Stimulated activated CD4-positive, alpha-beta T cell treated with anti-CD3 and anti-CD28 coated beads, Interleukin-15, amount 100 ng/mL, for 48 hours (primary cell): ENCODE results near the gene MIEN1.
"Not testable (repeated sequence)": the region's sequence is repeated elsewhere in the genome, so short reads cannot be mapped to it uniquely, and the experiment has no call there.

Source experiments
- DNase-seq, 2 donors: peaks; one replicate each; pipeline ENCODE4 v3.0.0-alpha.2; 2020; ENCODE audit warnings: low read depth in 2 of 2

The MIEN1 gene

GRCh38 chr17:39716073-39716818 is 14.1 kb downstream of the MIEN1 start:
- no peak for DNase-seq

- no peak for DNase-seq
Measured at GRCh38 chr17:39715375-39716072, 14.8 kb downstream of the MIEN1 start.

GRCh38 chr17:39714234-39714633 is 16.1 kb downstream of the MIEN1 start:
- DNase-seq: no peak

- DNase-seq: no peak
Measured at GRCh38 chr17:39711851-39712250, 18.5 kb downstream of the MIEN1 start.

- not testable (repeated sequence) for DNase-seq
Measured at GRCh38 chr17:39711071-39711470, 19.3 kb downstream of the MIEN1 start.

GRCh38 chr17:39709998-39710964 is 20.1 kb downstream of the MIEN1 start:
- DNase-seq: no peak

- DNase-seq: no peak
Measured at GRCh38 chr17:39709319-39709997, 20.9 kb downstream of the MIEN1 start.

- no peak for DNase-seq
Measured at GRCh38 chr17:39706921-39707337, 23.4 kb downstream of the MIEN1 start.

GRCh38 chr17:39706383-39706782 is 23.9 kb downstream of the MIEN1 start:
- DNase-seq: no peak

GRCh38 chr17:39705786-39706348 is 24.5 kb downstream of the MIEN1 start:
- DNase-seq: no peak

GRCh38 chr17:39704821-39705551 is 25.3 kb downstream of the MIEN1 start:
- no peak for DNase-seq

GRCh38 chr17:39703913-39704312 is 26.4 kb downstream of the MIEN1 start:
- no peak for DNase-seq

GRCh38 chr17:39702901-39703893 is 27.1 kb downstream of the MIEN1 start:
- DNase-seq: no peak

- DNase-seq: no peak
Measured at GRCh38 chr17:39701784-39702422, 28.4 kb downstream of the MIEN1 start.

- DNase-seq: no peak
Measured at GRCh38 chr17:39701012-39701783, 29.1 kb downstream of the MIEN1 start.

GRCh38 chr17:39700148-39700987 is 30.0 kb downstream of the MIEN1 start:
- no peak for DNase-seq

- DNase-seq: no peak
Measured at GRCh38 chr17:39699818-39700147, 30.5 kb downstream of the MIEN1 start, which contains the start of gene ERBB2. TSS of gene ERBB2 (plus strand) at chr17:39700064. CDS start at chr17:39700239, 175 bp downstream.
